ENCODE measurements around the gene NTM. TPM values are rescaled to one million over a fixed set of nuclear protein-coding genes. Genes with fewer than 3 reads are reported as not detected.
A peak's percentile ranks its signal among the peaks of the same experiment; 100 is the strongest.

Gene NTM
- polyA plus RNA-seq, 1 donor from 2014 or later: 39.4 TPM

GRCh38 chr11:132006884-132007580 lies 636.6 kb downstream of the NTM start:
- Histone ChIP-seq H4K20me1 (ENCODE audit: insufficient read depth) (no peaks in the 10 kb centered on the region), H3K79me2 (replicated peaks; ENCODE audit: insufficient read depth, low read length) (no peaks in the 10 kb centered on the region), H3F3A (ENCODE audit: insufficient read depth, low read length, poor library complexity, severe bottlenecking) (peaks cover 6% of the 10 kb centered on the region), H3K27ac (ENCODE audit: low read length) (peak overlapping the region; percentile 88), H3K9me3 (ENCODE audit: low read length) (no peaks in the 10 kb centered on the region), H3K27me3 (ENCODE audit: insufficient read depth, low read depth, low read length) (no peaks in the 10 kb centered on the region), H3K36me3 (ENCODE audit: insufficient read depth, low read length) (no peaks in the 10 kb centered on the region), H3K4me3 (ENCODE audit: low read length) (peak overlapping the region; percentile 48), H3K9ac (ENCODE audit: low read length) (peak overlapping the region; percentile 58), H3K9me2 (ENCODE audit: insufficient read depth, low read length) (no peaks in the 10 kb centered on the region), H2AFZ (ENCODE audit: low read depth, low read length) (no peak overlapping the region), H3K4me2 (ENCODE audit: low read length) (peak overlapping the region; percentile 40)
- TF ChIP-seq TAF1 (IDR thresholded peaks at IDR 0.05; ENCODE audit: low read depth) (no peak), EP300 (conservative IDR thresholded peaks at IDR 0.05; ENCODE audit: poor library complexity, severe bottlenecking) (peak; percentile 69), MXI1 (conservative IDR thresholded peaks at IDR 0.05; ENCODE audit: poor library complexity, severe bottlenecking) (no peak), CTCF (IDR thresholded peaks at IDR 0.05; ENCODE audit: poor library complexity, severe bottlenecking) (no peak), EZH2 (IDR thresholded peaks at IDR 0.05; ENCODE audit: borderline replicate concordance, insufficient read depth, low read length, poor library complexity, severe bottlenecking) (no peak), SMC3 (conservative IDR thresholded peaks at IDR 0.05; ENCODE audit: poor library complexity) (no peak), POLR2AphosphoS5 (IDR thresholded peaks at IDR 0.05) (peak; percentile 57), RAD21 (conservative IDR thresholded peaks at IDR 0.05) (peak; percentile 24)
- TF ChIP-seq, protein P1, sequence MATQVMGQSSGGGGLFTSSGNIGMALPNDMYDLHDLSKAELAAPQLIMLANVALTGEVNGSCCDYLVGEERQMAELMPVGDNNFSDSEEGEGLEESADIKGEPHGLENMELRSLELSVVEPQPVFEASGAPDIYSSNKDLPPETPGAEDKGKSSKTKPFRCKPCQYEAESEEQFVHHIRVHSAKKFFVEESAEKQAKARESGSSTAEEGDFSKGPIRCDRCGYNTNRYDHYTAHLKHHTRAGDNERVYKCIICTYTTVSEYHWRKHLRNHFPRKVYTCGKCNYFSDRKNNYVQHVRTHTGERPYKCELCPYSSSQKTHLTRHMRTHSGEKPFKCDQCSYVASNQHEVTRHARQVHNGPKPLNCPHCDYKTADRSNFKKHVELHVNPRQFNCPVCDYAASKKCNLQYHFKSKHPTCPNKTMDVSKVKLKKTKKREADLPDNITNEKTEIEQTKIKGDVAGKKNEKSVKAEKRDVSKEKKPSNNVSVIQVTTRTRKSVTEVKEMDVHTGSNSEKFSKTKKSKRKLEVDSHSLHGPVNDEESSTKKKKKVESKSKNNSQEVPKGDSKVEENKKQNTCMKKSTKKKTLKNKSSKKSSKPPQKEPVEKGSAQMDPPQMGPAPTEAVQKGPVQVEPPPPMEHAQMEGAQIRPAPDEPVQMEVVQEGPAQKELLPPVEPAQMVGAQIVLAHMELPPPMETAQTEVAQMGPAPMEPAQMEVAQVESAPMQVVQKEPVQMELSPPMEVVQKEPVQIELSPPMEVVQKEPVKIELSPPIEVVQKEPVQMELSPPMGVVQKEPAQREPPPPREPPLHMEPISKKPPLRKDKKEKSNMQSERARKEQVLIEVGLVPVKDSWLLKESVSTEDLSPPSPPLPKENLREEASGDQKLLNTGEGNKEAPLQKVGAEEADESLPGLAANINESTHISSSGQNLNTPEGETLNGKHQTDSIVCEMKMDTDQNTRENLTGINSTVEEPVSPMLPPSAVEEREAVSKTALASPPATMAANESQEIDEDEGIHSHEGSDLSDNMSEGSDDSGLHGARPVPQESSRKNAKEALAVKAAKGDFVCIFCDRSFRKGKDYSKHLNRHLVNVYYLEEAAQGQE (IDR thresholded peaks at IDR 0.05; ENCODE audit: borderline replicate concordance): peak; percentile 53

GRCh38 chr11:132008226-132008625 lies 637.8 kb downstream of the NTM start:
- Histone ChIP-seq H3K4me3 (ENCODE audit: low read length) (peak overlapping the region; percentile 48), H3K36me3 (ENCODE audit: insufficient read depth, low read length) (no peaks in the 10 kb centered on the region), H2AFZ (ENCODE audit: low read depth, low read length) (no peak overlapping the region), H3K27me3 (ENCODE audit: insufficient read depth, low read depth, low read length) (no peaks in the 10 kb centered on the region), H3K9me3 (ENCODE audit: low read length) (no peaks in the 10 kb centered on the region), H3F3A (ENCODE audit: insufficient read depth, low read length, poor library complexity, severe bottlenecking) (peaks cover 6% of the 10 kb centered on the region), H3K4me2 (ENCODE audit: low read length) (no peak overlapping the region), H3K9me2 (ENCODE audit: insufficient read depth, low read length) (no peaks in the 10 kb centered on the region), H3K79me2 (replicated peaks; ENCODE audit: insufficient read depth, low read length) (no peaks in the 10 kb centered on the region), H3K9ac (ENCODE audit: low read length) (peak overlapping the region; percentile 58), H3K27ac (ENCODE audit: low read length) (peak overlapping the region; percentile 88), H4K20me1 (ENCODE audit: insufficient read depth) (no peaks in the 10 kb centered on the region)
- no peak for TF ChIP-seq TAF1 (IDR thresholded peaks at IDR 0.05; ENCODE audit: low read depth)
- TF ChIP-seq CTCF (IDR thresholded peaks at IDR 0.05; ENCODE audit: poor library complexity, severe bottlenecking): no peak
- no peak for TF ChIP-seq POLR2AphosphoS5 (IDR thresholded peaks at IDR 0.05)
- no peak for TF ChIP-seq SMC3 (conservative IDR thresholded peaks at IDR 0.05; ENCODE audit: poor library complexity)
- no peak for TF ChIP-seq RAD21 (conservative IDR thresholded peaks at IDR 0.05)
- TF ChIP-seq, protein P1 (IDR thresholded peaks at IDR 0.05; ENCODE audit: borderline replicate concordance): no peak
- no peak for TF ChIP-seq MXI1 (conservative IDR thresholded peaks at IDR 0.05; ENCODE audit: poor library complexity, severe bottlenecking)
- TF ChIP-seq EZH2 (IDR thresholded peaks at IDR 0.05; ENCODE audit: borderline replicate concordance, insufficient read depth, low read length, poor library complexity, severe bottlenecking): no peak
- TF ChIP-seq EP300 (conservative IDR thresholded peaks at IDR 0.05; ENCODE audit: poor library complexity, severe bottlenecking): no peak

Measured in neural cell (in vitro differentiated cells).